ENCODE results near the gene CALML3.
A peak's percentile ranks its signal among the peaks of the same experiment; 100 is the strongest.

Gene CALML3

DNA sequence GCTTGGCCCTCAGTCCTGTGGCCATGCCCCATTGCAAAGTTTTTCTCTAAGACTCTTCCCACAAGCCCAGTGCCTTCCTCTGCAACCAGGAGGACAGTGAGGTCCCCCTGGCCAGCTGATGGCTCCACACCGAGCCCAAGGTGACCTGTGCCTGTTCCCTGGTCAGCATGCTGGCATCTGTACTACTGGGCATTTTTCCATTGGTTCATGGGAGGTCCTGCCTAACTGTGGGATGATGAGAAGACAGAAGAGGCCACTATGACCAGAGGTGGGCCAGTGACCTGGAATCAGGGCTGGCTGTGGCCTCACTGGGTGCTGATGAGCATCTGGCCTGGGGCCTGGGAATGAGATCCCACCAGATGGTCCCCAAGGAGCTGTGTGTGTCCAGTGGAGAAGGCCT is 20.2 kb downstream of the CALML3 start:
- no peak for DNase-seq

DNA sequence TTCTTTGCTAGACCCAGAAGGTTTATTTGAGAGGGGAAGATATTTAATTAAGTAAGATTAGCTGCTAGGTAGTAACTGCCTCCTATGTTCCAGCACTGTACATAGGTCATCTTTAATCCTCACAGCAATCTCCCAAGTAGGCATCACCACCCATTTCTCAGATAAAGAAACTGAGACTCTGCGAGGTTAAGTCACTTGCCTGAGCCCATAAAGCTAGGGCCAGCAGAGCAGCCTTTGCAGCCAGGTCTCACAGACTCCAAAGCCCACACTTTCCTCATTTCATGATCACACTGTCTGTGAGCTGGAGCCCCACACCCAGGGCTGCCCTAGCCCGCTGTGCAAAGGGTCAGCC is 20.6 kb downstream of the CALML3 start:
- DNase-seq: no peak

DNA sequence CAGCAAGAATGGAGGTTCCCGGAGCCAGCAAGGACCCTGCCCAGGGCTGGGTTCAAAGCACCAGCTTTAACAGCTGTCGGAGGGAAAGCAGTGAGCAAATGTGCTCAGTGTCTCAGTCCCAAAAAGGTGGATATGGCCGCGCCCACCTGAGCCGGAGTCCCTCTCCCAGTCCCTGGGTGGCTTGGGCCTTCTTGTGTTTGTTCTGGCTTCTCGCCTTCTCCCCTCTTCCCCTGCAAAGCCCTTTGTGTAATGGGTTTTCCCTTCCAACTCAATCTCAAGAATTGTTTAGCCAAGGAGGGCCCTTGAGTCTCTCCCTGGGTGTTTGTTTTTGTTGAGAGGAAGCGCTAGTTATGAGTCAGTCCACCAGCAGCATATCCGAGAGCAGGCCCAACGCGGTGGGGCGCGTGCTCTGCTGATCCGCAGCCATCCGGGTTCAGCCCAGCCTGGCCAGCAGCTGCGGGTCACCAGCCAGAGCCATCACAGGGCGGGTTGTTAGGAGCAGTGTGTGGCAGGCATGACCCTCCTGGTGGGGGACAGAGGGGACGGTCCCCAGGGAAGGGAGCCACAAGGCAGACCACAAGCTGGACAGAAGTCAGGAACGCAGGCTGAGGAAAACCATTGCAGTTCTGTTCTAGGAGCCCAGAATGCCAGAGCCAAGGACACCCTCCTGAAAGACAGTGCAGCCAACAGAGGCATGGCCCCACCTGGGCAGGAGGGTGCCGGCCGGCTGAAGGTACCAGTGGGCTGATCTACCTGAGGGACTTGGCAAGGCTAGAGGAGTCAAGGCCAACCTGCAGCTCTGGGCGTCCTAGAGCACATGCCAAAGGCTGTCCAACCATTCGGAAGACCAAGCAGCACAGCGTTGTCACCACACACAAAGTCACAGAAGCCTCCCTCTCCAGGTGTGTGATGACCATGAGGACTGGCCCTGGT is 21.3 kb downstream of the CALML3 start:
- no peak for DNase-seq

DNA sequence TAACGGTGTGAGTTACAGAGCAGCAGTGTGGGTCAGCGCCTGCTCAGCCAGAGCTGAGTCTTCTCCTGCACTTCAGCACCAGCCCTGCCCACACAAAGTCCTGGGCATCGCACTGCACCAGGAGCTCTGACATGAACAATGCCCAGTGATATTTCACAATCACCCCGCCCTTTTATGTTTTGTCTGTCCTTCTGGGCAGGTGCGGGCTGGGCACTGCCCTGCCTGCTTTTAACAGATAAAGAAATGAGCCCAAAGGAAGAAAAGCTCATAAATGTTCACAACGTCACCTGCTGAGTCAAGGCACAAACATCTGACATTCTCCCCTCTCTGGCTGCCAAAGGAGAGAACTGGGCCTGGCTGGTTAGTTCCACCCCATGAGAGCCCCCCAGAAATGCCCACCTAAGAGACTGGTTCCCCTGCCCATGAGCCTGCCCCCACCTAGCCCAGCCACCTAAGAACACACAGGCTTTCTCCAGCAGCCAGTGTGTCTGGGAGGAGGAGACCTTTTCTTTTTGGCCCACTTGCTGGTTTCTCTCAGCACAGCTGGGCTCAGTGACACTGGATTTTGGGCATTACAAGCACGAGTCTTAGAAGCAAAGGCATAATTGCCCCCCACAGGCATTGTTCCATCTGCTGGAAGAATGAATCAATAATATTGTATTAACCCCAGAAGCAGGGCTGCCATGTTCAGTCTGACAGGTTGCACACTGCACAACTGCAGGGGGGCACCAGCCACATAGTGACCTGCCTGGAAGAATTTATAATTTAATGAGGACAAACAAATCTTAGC is 22.3 kb downstream of the CALML3 start:
- DNase-seq: no peak

DNA sequence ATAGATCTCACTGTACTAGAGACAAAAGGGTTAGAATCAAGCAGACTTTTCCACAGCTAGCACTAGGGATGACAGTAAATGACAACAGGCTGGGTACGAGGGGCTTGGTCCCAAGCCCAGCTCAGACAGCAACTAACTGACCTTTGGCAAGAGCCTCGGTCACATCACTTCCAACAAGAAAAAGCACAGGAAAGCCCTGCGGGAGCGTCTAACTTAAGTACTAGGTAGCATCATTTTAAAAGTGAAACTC is 22.8 kb downstream of the CALML3 start:
- DNase-seq: no peak

DNA sequence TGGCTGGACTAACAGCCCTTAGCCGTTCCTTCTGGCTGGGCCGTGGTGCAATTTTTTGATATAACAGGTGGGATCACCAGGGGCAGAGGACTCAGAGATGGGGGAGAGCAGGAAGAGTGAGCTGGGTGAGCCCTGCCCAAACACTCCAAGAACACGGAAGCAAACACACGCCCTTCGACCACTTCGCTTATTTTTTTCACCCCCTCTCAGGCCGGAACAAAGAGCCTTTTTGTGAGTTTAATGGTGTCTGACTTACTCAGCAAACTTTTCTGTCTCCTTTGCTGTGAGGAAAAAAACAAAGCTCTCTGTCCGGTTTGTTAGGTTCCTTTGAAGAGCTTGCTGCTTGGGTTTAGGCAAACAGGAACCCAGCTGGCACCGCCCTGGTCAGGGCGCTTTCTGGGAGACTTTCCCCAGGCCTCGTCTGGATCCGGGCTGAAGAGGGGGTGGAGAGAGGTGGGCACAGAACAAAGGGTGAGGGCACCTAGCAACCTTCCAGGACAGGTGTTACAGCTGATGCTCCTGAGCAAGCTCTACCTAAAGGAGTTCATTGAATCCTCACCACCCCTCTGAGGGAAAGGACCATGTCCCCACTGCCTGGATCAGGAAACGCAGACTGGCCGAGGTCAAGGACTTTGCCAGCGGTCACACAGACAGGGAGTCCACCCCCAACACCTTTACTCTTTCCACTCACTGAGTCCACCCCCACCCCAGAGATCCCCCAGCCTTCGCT is 23.3 kb downstream of the CALML3 start:
- no peak for DNase-seq

DNA sequence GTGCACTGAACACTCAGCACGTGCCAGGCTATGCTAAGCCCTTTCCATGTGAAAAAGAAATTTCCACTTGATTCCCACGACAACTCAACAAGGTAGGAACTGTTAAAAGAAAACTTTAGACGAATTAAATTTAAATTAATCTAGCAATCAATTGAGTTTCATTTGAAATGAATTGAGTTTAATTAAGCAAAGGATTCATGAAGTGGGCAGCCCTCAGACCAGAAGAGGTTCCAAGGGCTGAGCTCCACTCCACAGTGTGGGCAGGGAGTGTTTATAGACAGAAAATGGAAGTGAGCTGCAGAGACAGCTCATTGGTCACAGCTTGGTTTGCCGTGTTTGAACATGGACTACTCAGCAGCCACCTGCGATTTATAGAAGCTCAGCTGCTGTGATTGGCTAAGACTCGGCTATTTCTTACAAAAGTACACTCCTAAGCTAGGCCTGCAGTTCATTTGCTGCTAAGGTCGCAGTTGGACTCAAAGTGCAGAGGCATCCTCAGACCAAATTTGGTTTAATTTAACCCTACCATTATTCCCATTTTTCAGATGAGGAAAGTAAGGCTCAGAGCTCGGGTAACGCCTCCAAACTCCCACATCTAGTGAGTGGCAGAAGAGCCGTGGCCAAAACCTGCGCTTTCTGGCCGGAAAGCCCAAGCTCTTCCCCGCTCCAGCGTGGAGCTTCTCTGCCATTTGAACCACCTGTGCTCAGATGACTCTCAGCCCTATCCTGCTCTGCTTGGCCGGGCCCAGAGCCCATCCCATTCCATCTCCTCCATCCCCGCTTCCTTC is 24.9 kb downstream of the CALML3 start:
- no peak for DNase-seq

DNA sequence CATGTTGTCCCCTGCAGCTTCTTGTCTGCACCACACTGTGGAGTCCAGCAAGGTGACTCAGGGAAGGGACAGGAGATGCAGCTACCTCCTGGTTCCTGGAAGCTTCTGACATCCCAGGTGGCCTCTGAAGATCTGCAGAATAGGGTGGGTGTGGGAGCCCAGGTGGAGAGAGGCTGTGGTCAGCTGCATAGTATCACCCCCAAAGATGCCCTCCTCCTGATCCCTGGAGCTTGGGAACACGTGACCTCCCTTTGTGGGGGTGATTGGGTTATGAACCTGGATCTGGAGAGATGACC is 25.4 kb downstream of the CALML3 start:
- no peak for DNase-seq

DNA sequence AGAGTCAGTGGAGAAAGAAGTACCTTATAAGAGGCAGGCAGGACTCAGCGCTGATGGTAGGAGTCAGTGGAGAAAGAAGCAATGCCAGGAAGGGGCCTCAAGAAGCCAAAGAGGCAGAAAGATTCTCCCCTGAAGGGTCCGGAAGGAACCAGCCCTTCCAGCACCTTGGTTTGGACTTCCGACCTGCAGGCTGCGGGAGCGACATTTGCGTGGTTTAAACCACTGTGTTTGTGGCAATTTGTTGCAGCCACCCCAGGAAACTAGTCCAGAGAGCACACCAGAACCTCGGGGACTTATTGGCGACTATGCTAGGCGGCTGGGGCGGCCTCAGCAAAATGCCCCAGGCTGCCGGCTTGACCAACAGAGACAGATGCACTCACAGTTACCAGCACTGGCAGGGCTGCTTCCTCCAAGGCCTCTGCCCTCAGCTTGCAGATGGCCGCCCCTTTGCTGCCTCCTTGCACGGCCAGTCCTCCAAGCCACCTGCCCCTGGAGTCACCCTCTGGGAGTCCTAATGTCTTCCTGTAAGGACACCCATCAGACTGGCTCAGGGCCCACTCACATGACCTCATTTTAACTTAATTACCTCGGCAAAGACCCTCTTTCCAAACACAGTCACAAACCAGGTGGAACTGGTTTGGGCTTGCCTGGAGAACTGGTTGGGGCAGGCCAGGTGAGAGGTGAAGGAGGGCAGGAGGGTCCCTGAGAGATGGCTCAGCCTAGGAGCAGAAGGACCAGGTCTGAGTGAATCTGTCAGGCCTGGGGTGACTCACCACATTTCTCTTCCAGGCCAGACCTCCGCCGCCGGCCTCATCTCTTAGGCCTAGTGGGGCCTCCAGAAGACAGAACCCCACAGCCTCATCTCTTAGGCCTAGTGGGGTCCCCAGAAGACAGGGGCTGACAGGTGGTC is 26.1 kb downstream of the CALML3 start:
- DNase-seq: no peak

DNA sequence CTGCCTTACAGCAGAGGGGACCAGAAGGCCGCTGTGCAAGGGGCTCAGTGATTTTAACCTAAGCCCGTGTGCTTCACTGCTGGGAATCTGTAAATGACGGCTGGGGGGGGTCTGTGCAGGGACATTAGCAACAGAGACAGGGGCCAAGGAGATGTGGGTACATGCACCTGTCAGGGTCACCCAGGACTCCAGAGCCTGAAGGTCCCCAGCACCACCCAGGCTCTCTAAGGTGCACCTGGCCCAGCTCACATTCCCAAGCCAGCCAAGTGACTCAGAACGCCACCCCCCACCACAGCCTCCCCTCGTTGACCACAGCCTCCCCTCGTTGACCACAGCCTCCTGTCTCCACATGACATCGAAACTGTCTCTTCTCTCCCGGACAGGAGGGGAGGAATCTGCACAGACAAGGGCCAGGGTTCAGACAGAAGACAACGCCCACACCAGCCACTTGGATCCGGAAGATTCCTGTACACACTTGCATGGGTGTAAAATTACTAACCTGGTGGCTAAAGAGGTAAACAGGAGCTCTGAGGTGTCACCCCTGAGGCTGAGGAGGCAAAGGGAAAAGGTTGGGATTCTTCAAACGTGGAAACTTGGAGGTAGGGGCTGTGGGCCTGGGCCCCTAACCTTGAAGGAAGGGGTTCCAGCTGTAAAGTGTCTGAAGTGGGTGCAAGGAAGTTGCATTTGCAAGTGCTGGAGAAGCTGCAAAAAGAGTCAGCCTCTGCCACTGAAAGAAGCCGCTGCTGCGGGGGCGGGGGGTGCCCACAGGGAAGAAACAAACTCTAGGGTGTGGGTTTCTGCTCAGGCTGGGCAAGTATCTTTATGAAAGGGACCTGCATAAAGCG is 27.0 kb downstream of the CALML3 start:
- peak; percentile 87 for DNase-seq

DNA sequence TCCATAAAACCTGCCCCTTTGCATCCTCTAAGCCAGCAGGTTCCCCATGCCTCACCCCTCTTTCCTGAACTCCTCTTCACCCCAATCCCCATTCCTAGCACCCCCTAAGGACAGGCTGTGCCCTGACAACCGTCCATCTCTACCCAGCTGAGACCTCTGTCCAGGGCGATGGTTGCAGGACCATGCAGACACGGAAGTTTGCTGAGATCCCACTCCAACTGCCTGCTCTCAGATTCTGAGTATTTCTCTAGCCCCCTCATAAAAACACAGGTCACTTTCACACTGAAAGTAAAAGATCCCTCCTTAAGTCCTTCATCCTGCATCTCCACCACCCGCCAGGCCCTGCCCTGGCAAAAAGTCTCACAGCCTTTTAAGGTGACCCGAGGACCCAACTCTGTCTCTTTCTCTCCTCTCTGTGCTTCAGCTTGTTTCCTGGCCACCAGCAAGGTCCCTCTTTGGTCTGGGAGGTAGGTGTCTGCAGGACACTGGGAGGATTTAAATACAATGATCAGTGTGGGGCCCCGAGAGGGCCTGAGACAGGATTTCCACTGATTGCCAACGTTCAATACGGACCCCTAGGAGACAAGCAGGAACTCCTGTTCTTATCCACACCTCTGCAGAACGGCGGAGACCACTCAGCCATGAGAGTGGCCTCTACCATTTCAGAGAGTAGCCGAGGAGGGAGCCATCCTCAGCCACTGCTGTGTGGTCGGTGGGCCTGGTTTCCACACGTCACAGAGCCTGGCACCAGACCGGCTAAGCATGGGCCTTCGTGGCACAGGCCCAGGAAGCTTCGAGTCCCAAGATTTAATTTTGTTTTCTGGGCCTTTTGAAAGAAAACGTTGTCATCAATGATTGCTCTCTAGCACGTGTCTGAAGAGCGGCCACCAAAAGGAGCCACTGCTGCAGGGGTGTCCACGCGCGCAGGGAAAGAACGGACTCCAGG is 27.9 kb downstream of the CALML3 start:
- no peak for DNase-seq

DNA sequence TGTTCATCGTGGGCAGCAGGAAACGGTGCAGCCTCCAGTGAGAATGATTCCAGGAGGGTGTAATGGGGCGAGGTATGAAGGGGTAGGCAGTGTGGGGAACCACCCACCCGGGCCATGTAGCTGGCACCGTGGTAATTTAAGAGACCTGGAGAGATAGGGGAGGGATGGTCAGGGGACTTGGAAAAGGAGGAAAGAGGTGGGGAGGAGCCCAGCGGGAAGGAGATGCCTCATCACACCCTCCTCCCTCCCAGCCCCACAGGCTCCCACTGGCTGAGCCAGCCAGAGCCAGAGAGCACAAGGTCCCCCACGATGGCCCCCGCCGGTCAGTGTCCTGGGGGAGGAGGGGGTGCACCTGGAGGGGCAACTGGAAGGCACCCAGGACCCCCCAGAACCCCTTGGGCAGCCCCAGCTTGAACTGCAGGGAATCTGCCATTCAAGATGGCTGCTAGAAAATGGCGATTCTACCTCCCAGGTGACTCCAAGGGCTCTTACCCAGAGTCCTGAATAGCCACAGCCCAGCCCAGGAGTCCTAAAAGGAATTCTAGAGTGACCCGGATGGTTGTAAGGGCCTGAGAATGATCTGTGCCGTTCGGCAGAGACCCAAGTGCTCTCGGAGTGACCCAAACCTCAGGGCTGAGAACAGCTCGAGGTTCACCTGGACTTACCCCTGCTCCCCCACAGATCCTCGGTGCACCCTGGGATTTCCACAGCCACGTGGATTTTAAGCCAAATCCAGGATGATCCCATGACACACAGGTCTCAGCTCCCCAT is 28.8 kb downstream of the CALML3 start:
- DNase-seq: no peak

DNA sequence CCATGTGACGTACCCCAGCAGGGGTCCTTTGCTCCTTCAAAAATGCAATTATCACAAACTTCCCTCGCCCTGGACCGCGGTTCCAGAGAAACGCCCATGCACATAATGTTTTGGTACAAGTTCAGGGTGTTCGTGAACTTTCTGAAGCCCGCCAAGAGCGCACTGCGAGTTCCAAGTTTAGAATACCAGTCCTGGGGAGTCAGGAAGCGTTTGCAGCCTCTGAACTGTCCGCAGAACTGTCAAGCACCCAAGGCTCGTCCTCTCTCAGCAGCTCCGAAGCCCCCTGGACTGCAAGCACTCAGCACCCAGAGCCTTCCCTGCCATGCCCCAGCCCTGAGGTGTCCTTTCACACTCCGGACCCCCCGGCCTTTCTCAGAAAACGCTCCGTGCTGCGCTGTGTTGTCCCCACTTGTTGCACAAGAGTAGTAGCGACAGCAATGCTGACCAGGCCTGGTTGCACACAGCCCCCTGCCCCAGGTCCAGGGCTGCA is 30.3 kb downstream of the CALML3 start:
- no peak for DNase-seq

DNA sequence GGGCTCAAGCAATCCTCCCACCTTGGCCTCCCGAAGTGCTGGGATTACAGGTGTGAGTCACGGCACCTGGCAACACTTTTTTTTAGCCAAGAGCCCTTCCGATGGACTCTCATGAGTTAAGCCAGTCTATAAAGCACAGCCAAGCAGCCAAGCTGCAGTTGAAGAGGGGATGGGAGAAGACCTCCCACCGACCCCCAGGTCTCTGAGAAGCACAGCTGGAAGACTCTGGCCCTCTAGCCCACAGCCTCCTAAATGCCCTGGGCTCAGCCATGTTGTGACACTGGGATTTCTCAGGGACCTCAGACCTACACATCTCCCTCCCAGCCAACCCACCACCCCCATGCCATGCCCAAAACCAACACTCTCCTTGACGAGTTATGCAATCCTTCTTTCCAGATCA is 31.1 kb downstream of the CALML3 start:
- no peak for DNase-seq

DNA sequence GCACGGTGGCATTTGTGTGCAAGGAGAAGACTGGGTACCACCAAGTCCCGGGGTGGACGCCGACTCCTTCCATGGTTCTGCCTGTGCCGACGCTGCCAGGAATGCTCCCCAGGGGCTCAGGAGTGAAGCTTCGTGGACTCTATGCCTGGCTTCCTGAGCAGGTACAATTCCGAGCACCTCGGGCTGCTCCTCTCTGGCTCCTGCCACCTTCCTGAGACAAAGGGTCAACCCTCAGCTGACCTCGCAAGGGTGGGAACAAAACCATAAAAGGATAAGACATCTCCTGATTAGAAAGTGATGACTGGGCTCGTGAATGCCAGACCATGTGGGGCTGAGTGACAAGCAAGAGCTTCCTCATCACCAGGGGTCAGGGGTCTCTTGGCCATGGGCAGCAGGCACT is 31.8 kb downstream of the CALML3 start:
- no peak for DNase-seq

DNA sequence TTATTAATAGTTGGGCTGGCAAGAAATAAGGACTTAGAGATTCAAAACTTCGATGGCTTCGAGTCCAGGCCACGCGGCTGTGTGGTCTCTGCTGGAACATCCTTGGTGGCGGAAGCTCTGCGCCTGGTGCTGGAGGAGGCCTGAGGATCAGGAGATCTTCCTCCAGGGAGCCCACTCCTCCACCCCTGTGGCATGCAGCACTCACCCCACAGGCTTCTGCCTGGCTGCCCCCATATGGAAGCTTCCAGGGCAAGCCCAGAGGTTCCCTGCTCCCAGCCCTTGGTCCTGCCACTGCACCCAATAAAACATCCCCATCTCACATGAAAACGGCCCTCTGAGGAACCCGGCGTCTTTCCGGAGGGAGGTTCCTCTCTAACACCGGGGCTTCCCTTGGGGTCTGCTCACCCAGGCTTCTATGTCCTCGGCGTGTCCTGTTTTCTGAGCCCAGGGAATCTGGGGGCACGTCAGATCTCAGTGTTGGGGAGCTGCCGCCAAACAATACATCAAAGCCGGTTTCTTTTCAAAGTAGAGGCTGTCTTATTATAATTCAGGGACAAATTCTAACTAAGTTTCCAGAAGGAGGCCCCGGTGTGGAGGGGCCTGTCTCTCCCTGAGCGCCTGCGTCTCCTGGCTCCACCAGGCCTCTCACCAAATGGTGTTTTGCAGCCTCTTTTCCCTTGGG is 32.4 kb downstream of the CALML3 start:
- no peak for DNase-seq

DNA sequence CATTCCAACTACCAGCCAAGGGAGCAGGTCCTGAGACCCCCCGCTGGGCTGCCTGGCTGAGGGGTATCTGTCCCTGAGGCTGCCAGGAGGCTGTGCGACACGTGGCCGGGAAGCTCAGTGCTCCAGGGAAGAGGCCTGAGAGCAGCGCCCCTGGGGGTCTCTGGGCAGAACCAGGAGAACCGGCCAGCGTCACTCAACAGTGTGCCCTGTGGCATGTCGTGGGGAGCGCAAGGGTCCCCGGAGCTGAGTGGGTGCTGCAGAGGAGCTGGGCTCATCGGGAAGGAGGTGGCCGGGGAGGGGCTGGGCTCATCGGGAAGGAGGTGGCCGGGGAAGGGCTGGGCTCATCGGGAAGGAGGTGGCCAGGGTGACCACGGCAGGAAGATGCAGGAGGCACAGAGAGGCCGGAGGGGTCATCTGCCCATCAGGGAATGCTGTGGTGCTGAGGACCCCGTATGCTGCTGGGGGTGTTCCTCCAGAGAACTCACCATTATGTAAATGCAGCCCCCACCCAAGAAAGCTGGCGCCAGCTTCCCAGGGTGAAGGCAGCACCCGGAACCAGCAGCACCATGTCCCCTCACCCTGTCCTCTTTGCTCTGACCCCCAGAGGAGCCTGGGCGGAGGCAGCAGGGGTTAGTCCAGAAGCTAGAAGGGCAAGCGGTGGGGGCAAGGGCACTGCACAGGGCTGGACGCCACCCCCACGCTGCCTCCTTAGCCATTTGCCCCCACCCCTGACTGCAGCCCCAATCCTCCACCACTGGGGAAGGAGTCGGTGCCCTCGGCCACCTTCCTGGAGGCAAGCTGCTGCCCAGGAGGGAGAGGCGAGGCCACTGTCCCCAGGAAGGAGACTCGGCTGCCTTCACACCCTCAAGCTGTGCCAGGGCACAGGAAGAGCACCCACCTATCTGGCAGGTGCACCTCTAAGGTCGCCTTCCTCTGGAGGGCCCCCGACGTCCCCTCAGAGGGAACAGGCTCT is 33.3 kb downstream of the CALML3 start:
- no peak for DNase-seq
